ENCODE measurements around the gene TAS2R38. TPM values are rescaled to one million over a fixed set of nuclear protein-coding genes. Genes with fewer than 3 reads are reported as not detected.
"Not testable (repeated sequence)": the region's sequence is repeated elsewhere in the genome, so short reads cannot be mapped to it uniquely, and the experiment has no call there.

TAS2R38 gene
- total RNA-seq, 1 experiment from 2014 or later, result not detected

- Mint-ChIP-seq H3K4me1 (peaks cover 11% of the 10 kb centered on the region), H3K4me3 (no peak overlapping the region), H3K36me3 (0 out of 2 replicates have a peak, but pooled peaks cover 1% of the 10 kb centered on the region), H3K27ac (no peak overlapping the region), H3K27me3 (ENCODE audit: low read depth) (peaks cover 8% of the 10 kb centered on the region), H3K9me3 (0 out of 2 replicates have a peak, but pooled peaks cover 3% of the 10 kb centered on the region)
- CTCF ChIA-PET, result interaction anchor here (2.3 kb wide), 1 partner anchor 15 kb away, joined by 8 read pairs; no protein-coding TSS in a partner anchor
- POLR2A ChIA-PET, result no interaction called here
- TF ChIP-seq CREM (CRISPR knock-in tag; IDR thresholded peaks at IDR 0.05) (no peak), NFATC4 (CRISPR knock-in tag; IDR thresholded peaks at IDR 0.05) (no peak), ZNF512 (CRISPR knock-in tag; IDR thresholded peaks at IDR 0.05; ENCODE audit: borderline replicate concordance) (no peak), SP1 (CRISPR knock-in tag; conservative IDR thresholded peaks at IDR 0.05) (no peak)
- TF ChIP-seq, protein P1, sequence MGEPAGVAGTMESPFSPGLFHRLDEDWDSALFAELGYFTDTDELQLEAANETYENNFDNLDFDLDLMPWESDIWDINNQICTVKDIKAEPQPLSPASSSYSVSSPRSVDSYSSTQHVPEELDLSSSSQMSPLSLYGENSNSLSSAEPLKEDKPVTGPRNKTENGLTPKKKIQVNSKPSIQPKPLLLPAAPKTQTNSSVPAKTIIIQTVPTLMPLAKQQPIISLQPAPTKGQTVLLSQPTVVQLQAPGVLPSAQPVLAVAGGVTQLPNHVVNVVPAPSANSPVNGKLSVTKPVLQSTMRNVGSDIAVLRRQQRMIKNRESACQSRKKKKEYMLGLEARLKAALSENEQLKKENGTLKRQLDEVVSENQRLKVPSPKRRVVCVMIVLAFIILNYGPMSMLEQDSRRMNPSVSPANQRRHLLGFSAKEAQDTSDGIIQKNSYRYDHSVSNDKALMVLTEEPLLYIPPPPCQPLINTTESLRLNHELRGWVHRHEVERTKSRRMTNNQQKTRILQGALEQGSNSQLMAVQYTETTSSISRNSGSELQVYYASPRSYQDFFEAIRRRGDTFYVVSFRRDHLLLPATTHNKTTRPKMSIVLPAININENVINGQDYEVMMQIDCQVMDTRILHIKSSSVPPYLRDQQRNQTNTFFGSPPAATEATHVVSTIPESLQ (CRISPR knock-in tag; IDR thresholded peaks at IDR 0.05), result no peak
- no peak for DNase-seq (ENCODE audit: low spot score)
- ATAC-seq, result no peak
Measured at GRCh38 chr7:141991140-141991539, 17.6 kb upstream of the TAS2R38 start.

- Mint-ChIP-seq H3K9me3 (0 out of 2 replicates have a peak, but pooled peaks cover 3% of the 10 kb centered on the region), H3K4me1 (peaks cover 8% of the 10 kb centered on the region), H3K4me3 (no peak overlapping the region), H3K27ac (no peak overlapping the region), H3K36me3 (0 out of 2 replicates have a peak, but pooled peaks cover 3% of the 10 kb centered on the region), H3K27me3 (ENCODE audit: low read depth) (peaks cover 13% of the 10 kb centered on the region)
- POLR2A ChIA-PET, result no interaction called here
- ATAC-seq (no peak), DNase-seq (ENCODE audit: low spot score) (no peak)
- CTCF ChIA-PET, result no interaction called here
- no peak for TF ChIP-seq JAZF1 (CRISPR knock-in tag; IDR thresholded peaks at IDR 0.05)
- TF ChIP-seq, protein P2, sequence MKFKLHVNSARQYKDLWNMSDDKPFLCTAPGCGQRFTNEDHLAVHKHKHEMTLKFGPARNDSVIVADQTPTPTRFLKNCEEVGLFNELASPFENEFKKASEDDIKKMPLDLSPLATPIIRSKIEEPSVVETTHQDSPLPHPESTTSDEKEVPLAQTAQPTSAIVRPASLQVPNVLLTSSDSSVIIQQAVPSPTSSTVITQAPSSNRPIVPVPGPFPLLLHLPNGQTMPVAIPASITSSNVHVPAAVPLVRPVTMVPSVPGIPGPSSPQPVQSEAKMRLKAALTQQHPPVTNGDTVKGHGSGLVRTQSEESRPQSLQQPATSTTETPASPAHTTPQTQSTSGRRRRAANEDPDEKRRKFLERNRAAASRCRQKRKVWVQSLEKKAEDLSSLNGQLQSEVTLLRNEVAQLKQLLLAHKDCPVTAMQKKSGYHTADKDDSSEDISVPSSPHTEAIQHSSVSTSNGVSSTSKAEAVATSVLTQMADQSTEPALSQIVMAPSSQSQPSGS (CRISPR knock-in tag; IDR thresholded peaks at IDR 0.05; ENCODE audit: borderline replicate concordance, low read depth), result no peak
- TF ChIP-seq, protein P3, sequence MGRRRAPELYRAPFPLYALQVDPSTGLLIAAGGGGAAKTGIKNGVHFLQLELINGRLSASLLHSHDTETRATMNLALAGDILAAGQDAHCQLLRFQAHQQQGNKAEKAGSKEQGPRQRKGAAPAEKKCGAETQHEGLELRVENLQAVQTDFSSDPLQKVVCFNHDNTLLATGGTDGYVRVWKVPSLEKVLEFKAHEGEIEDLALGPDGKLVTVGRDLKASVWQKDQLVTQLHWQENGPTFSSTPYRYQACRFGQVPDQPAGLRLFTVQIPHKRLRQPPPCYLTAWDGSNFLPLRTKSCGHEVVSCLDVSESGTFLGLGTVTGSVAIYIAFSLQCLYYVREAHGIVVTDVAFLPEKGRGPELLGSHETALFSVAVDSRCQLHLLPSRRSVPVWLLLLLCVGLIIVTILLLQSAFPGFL (CRISPR knock-in tag; IDR thresholded peaks at IDR 0.05; ENCODE audit: borderline replicate concordance), result no peak
- no peak for TF ChIP-seq TCF7 (CRISPR knock-in tag; IDR thresholded peaks at IDR 0.05; ENCODE audit: low read depth)
- TF ChIP-seq ELF4 (CRISPR knock-in tag; IDR thresholded peaks at IDR 0.05; ENCODE audit: low read depth), result no peak
- no peak for TF ChIP-seq NFATC4 (CRISPR knock-in tag; IDR thresholded peaks at IDR 0.05)
- TF ChIP-seq ZNF396 (CRISPR knock-in tag; IDR thresholded peaks at IDR 0.05; ENCODE audit: borderline replicate concordance), result no peak
- TF ChIP-seq, protein P4, sequence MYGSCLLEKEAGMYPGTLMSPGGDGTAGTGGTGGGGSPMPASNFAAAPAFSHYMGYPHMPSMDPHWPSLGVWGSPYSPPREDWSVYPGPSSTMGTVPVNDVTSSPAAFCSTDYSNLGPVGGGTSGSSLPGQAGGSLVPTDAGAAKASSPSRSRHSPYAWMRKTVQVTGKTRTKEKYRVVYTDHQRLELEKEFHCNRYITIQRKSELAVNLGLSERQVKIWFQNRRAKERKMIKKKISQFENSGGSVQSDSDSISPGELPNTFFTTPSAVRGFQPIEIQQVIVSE (CRISPR knock-in tag; IDR thresholded peaks at IDR 0.05; ENCODE audit: borderline replicate concordance), result no peak
- TF ChIP-seq MXD4 (CRISPR knock-in tag; IDR thresholded peaks at IDR 0.05; ENCODE audit: borderline replicate concordance), result no peak
- no peak for TF ChIP-seq ATF3 (CRISPR knock-in tag; conservative IDR thresholded peaks at IDR 0.05)
- TF ChIP-seq ZBTB21 (CRISPR knock-in tag; IDR thresholded peaks at IDR 0.05; ENCODE audit: borderline replicate concordance), result no peak
- no peak for TF ChIP-seq FOXP1 (CRISPR knock-in tag; IDR thresholded peaks at IDR 0.05; ENCODE audit: borderline replicate concordance)
- TF ChIP-seq ZNF416 (CRISPR knock-in tag; IDR thresholded peaks at IDR 0.05), result no peak
- no peak for TF ChIP-seq NFE2L1 (CRISPR knock-in tag; IDR thresholded peaks at IDR 0.05)
- TF ChIP-seq TEAD4 (CRISPR knock-in tag; IDR thresholded peaks at IDR 0.05), result no peak
- no peak for TF ChIP-seq EMX1 (CRISPR knock-in tag; IDR thresholded peaks at IDR 0.05)
- TF ChIP-seq FOXP4 (CRISPR knock-in tag; IDR thresholded peaks at IDR 0.05), result no peak
Measured at GRCh38 chr7:141990011-141990725, 16.6 kb upstream of the TAS2R38 start.

- H3K9me3 Mint-ChIP-seq; POLR2A ChIA-PET; H3K4me3 Mint-ChIP-seq; DNase-seq (ENCODE audit: low spot score); H3K27ac Mint-ChIP-seq; CTCF ChIA-PET; H3K36me3 Mint-ChIP-seq; H3K4me1 Mint-ChIP-seq; ATAC-seq: not testable (repeated sequence)
- H3K27me3 Mint-ChIP-seq (ENCODE audit: low read depth), result peaks cover 13% of the 10 kb centered on the region
Measured at GRCh38 chr7:141987803-141988202, 14.2 kb upstream of the TAS2R38 start.

All from WTC11 (cell line).